ENCODE data around the gene PRRT1B.

The PRRT1B gene

GRCh38 chr9:131580358-131580757 is 35.0 kb downstream of the PRRT1B start:
- no peak for DNase-seq (ENCODE audit: low read depth)

- DNase-seq (ENCODE audit: low read depth) = no peak
These were observed 36.7 kb downstream of the PRRT1B start for GRCh38 chr9:131582056-131582455.

GRCh38 chr9:131582466-131583336 is 37.4 kb downstream of the PRRT1B start:
- DNase-seq (ENCODE audit: low read depth) = no peak

GRCh38 chr9:131583337-131583645 is 38.0 kb downstream of the PRRT1B start:
- DNase-seq (ENCODE audit: low read depth) = no peak

- no peak for DNase-seq (ENCODE audit: low read depth)
These were observed 38.7 kb downstream of the PRRT1B start for GRCh38 chr9:131583836-131584555.

- no peak for DNase-seq (ENCODE audit: low read depth)
These were observed 39.5 kb downstream of the PRRT1B start for GRCh38 chr9:131584858-131585257.

GRCh38 chr9:131585375-131585774 is 40.1 kb downstream of the PRRT1B start:
- no peak for DNase-seq (ENCODE audit: low read depth)

GRCh38 chr9:131587331-131587730 is 42.0 kb downstream of the PRRT1B start:
- DNase-seq (ENCODE audit: low read depth) = no peak

- no peak for DNase-seq (ENCODE audit: low read depth)
These were observed 42.6 kb downstream of the PRRT1B start for GRCh38 chr9:131587906-131588305.

- no peak for DNase-seq (ENCODE audit: low read depth)
These were observed 43.1 kb downstream of the PRRT1B start for GRCh38 chr9:131588396-131588795.

GRCh38 chr9:131589124-131589711 is 43.9 kb downstream of the PRRT1B start:
- DNase-seq (ENCODE audit: low read depth) = no peak

- DNase-seq (ENCODE audit: low read depth) = no peak
These were observed 44.7 kb downstream of the PRRT1B start for GRCh38 chr9:131589993-131590392.

GRCh38 chr9:131590449-131590848 is 45.1 kb downstream of the PRRT1B start:
- no peak for DNase-seq (ENCODE audit: low read depth)

GRCh38 chr9:131590907-131591844 is 45.9 kb downstream of the PRRT1B start:
- no peak for DNase-seq (ENCODE audit: low read depth)

- DNase-seq (ENCODE audit: low read depth) = no peak
These were observed 46.5 kb downstream of the PRRT1B start for GRCh38 chr9:131591845-131592208.

GRCh38 chr9:131593091-131593820 is 47.9 kb downstream of the PRRT1B start:
- no peak for DNase-seq (ENCODE audit: low read depth)

GRCh38 chr9:131593936-131594665 is 48.8 kb downstream of the PRRT1B start:
- no peak for DNase-seq (ENCODE audit: low read depth)

- DNase-seq (ENCODE audit: low read depth) = no peak
These were observed 49.8 kb downstream of the PRRT1B start for GRCh38 chr9:131594906-131595665.

GRCh38 chr9:131595696-131596429 is 50.5 kb downstream of the PRRT1B start:
- no peak for DNase-seq (ENCODE audit: low read depth)

Measured in non-pigmented ciliary epithelial cell (primary cell).